ENCODE measurements around the gene CLDN24. TPM values are rescaled to one million over a fixed set of nuclear protein-coding genes. Genes with fewer than 3 reads are reported as not detected.
"Not testable (repeated sequence)": the region's sequence is repeated elsewhere in the genome, so short reads cannot be mapped to it uniquely, and the experiment has no call there.

Gene CLDN24
- total RNA-seq, 1 experiment from 2014 or later = not detected

DNA sequence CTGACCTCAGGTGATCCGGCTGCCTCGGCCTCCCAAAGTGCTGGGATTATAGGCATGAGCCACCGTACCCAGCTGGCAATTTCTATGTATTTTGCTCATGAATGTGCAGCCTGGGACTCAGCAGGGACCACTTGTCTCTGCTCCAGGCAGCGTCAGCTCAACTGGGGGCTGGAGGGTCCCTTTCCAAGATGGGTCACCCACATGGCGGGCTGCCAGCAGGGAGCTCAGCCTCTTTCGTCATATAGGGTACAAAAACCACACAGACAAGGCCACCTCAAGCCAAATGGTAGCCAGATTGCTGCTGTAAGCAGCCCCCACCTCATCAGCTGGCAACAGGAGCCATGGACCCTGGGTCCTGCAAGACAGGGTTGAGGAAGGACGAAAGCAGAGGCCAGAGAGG lies 2.4 kb upstream of the CLDN24 start:
- Histone ChIP-seq H3K9me2 (ENCODE audit: insufficient read depth) (no peaks in the 10 kb centered on the region), H3K36me3 (ENCODE audit: control insufficient read depth in 1 of 2, insufficient read depth in 2 of 2, low read length in 2 of 2) (no peaks in the 10 kb centered on the region), H3K4me2 (ENCODE audit: low read length) (no peak overlapping the region), H4K20me1 (ENCODE audit: insufficient read depth) (no peaks in the 10 kb centered on the region), H3K9ac (ENCODE audit: low read length) (no peak overlapping the region), H3K79me2 (ENCODE audit: insufficient read depth, low read length) (no peaks in the 10 kb centered on the region), H3K9me3 (ENCODE audit: control insufficient read depth in 1 of 2, insufficient read depth in 1 of 2, low read depth in 1 of 2, low read length in 2 of 2) (peaks cover 0 to 3% of the 10 kb centered on the region in 2 experiments; a peak in 1 of 4 replicates), H2AFZ (ENCODE audit: low read depth, low read length, poor library complexity, severe bottlenecking) (no peak overlapping the region), H3K4me3 (replicated peaks in 1 of 2; ENCODE audit: low read depth in 1 of 2, low read length in 2 of 2) (no peak overlapping the region), H3K27ac (ENCODE audit: low read depth, low read length) (no peak overlapping the region), H3K27me3 (ENCODE audit: insufficient read depth, low read length) (no peaks in the 10 kb centered on the region), H3K4me1 (ENCODE audit: control insufficient read depth in 1 of 2, insufficient read depth in 2 of 2, low read length in 2 of 2) (peaks cover 0 to 12% of the 10 kb centered on the region in 2 experiments; a peak in 2 of 4 replicates)
- BruUV-seq (replicated peaks) = no TSS peak
- ChIA-PET CTCF (no interaction called here), POLR2A (no interaction called here), RAD21 (ENCODE audit: low non-redundant PET in 1 of 2, low total read pairs in 2 of 2, uncharacterized antibody in 2 of 2, unreplicated experiment in 2 of 2) (no interaction called here)
- TF ChIP-seq CTCF (IDR thresholded peaks at IDR 0.05 in 2 of 3, conservative IDR thresholded peaks at IDR 0.05 in 1 of 3; ENCODE audit: borderline replicate concordance in 1 of 3, insufficient read depth in 1 of 3, low read depth in 2 of 3, low read length in 2 of 3) (no peak), FOSL1 (IDR thresholded peaks at IDR 0.05; ENCODE audit: low read depth) (no peak), EZH2 (IDR thresholded peaks at IDR 0.05) (no peak), CEBPB (IDR thresholded peaks at IDR 0.05; ENCODE audit: low read depth) (no peak), SP1 (IDR thresholded peaks at IDR 0.05; ENCODE audit: low read depth) (no peak), YY1 (IDR thresholded peaks at IDR 0.05; ENCODE audit: extremely low read depth, insufficient replicate concordance, low read depth, low read length) (no peak), CBX3 (IDR thresholded peaks at IDR 0.05; ENCODE audit: low read depth) (no peak), ZNF274 (IDR thresholded peaks at IDR 0.05; ENCODE audit: low read depth, low read length) (no peak), SIN3A (IDR thresholded peaks at IDR 0.05; ENCODE audit: low read depth) (no peak), REST (IDR thresholded peaks at IDR 0.05; ENCODE audit: low read depth) (no peak)
- TF ChIP-seq, protein P1, sequence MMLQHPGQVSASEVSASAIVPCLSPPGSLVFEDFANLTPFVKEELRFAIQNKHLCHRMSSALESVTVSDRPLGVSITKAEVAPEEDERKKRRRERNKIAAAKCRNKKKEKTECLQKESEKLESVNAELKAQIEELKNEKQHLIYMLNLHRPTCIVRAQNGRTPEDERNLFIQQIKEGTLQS (IDR thresholded peaks at IDR 0.05) = no peak
- ATAC-seq = no peak
- DNase-seq (ENCODE audit: low read depth, low spot score) = no peak
- intact Hi-C loops (cut with micrococcal nuclease) = no loop called here

GRCh38 chr4:183324056-183324455 lies 1.8 kb upstream of the CLDN24 start:
- H3K9me3 ChIP-seq (ENCODE audit: control insufficient read depth in 1 of 2, insufficient read depth in 1 of 2, low read depth in 1 of 2, low read length in 2 of 2); RAD21 ChIA-PET (ENCODE audit: low non-redundant PET in 1 of 2, low total read pairs in 2 of 2, uncharacterized antibody in 2 of 2, unreplicated experiment in 2 of 2); H2AFZ ChIP-seq (ENCODE audit: low read depth, low read length, poor library complexity, severe bottlenecking); DNase-seq (ENCODE audit: low read depth, low spot score); H3K4me3 ChIP-seq (replicated peaks in 1 of 2; ENCODE audit: low read depth in 1 of 2, low read length in 2 of 2); H3K4me2 ChIP-seq (ENCODE audit: low read length); H3K36me3 ChIP-seq (ENCODE audit: control insufficient read depth in 1 of 2, insufficient read depth in 2 of 2, low read length in 2 of 2); BruUV-seq (replicated peaks); H4K20me1 ChIP-seq (ENCODE audit: insufficient read depth); H3K9me2 ChIP-seq (ENCODE audit: insufficient read depth); ATAC-seq; H3K27me3 ChIP-seq (ENCODE audit: insufficient read depth, low read length); CTCF ChIA-PET; intact Hi-C loops (cut with micrococcal nuclease); H3K27ac ChIP-seq (ENCODE audit: low read depth, low read length); H3K79me2 ChIP-seq (ENCODE audit: insufficient read depth, low read length); POLR2A ChIA-PET; H3K9ac ChIP-seq (ENCODE audit: low read length): not testable (repeated sequence)
- peaks cover 0 to 12% of the 10 kb centered on the region in 2 experiments; a peak in 2 of 4 replicates for H3K4me1 ChIP-seq (ENCODE audit: control insufficient read depth in 1 of 2, insufficient read depth in 2 of 2, low read length in 2 of 2)
